ENCODE results near the gene PPP6R3. TPM values are rescaled to one million over a fixed set of nuclear protein-coding genes. Genes with fewer than 3 reads are reported as not detected.

Gene PPP6R3
- total and polyA plus RNA-seq, 10 of the 15 experiments (the other 5 are each of a cell fraction or from before 2014, with no cell fraction given), result 12.4 to 123 (median 74.1) TPM

DNA sequence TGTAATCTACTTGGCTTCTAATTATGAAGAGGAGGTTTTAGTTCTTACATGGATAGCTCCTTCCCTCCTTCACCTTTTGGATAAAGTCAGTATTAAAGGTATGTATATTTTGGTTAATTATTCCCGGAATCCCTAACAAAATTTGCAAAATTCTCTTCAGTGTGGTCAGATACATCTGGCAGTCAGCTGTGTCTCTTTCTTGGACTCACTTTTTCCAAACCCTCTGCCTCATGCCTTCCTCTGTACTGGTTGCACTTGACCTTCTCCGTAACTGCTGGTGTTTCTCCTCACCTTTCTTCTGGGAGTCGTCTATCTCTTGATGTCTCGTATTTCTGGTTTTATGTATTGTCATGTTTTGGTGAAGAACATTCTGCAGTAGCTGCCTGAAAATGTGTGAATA is 62.5 kb downstream of the PPP6R3 start:
- H3K9ac ChIP-seq (ENCODE audit: control insufficient read depth, insufficient read depth, low read length), result no peak overlapping the region
- ATAC-seq (no peak), DNase-seq (ENCODE audit: low read depth, low spot score) (no peak), FAIRE-seq (no peak)
- intact Hi-C loops (cut with micrococcal nuclease; ENCODE audit: unreplicated experiment), result no loop called here
- RAD21 ChIA-PET (ENCODE audit: unreplicated experiment), result no interaction called here
- no peak overlapping the region for H2AFZ ChIP-seq (ENCODE audit: control insufficient read depth, low read depth, low read length)
- CTCF ChIA-PET, result no interaction called here
- no peaks in the 10 kb centered on the region for H3K9me3 ChIP-seq (replicated peaks; ENCODE audit: control insufficient read depth, insufficient read depth, low read length)
- 94% methylated on average over 4 of the region's 4 CpGs for WGBS (ENCODE audit: insufficient coverage, insufficient replicate concordance, low lambda C conversion rate, missing lambda C conversion rate)
- SMC1A ChIA-PET (ENCODE audit: uncharacterized antibody, unreplicated experiment), result interaction anchor here (1.0 to 2.5 kb wide), 6 partner anchors 8 to 61 kb away, joined by 3 to 11 read pairs (median 6); no protein-coding TSS in a partner anchor
- BruUV-seq (replicated peaks), result no TSS peak
- in situ Hi-C loops (cut with MboI), result no loop called here
- H3K27me3 ChIP-seq (replicated peaks in 1 of 2; ENCODE audit: control insufficient read depth in 2 of 2, insufficient read depth in 2 of 2, low read length in 1 of 2), result no peaks in the 10 kb centered on the region
- peaks cover 11% of the 10 kb centered on the region for H3K79me2 ChIP-seq (ENCODE audit: control insufficient read depth, insufficient read depth, low read length)
- POLR2A ChIA-PET, result no interaction called here
- TF ChIP-seq TARDBP (IDR thresholded peaks at IDR 0.05; ENCODE audit: borderline replicate concordance), result no peak
- TF ChIP-seq, protein P1, sequence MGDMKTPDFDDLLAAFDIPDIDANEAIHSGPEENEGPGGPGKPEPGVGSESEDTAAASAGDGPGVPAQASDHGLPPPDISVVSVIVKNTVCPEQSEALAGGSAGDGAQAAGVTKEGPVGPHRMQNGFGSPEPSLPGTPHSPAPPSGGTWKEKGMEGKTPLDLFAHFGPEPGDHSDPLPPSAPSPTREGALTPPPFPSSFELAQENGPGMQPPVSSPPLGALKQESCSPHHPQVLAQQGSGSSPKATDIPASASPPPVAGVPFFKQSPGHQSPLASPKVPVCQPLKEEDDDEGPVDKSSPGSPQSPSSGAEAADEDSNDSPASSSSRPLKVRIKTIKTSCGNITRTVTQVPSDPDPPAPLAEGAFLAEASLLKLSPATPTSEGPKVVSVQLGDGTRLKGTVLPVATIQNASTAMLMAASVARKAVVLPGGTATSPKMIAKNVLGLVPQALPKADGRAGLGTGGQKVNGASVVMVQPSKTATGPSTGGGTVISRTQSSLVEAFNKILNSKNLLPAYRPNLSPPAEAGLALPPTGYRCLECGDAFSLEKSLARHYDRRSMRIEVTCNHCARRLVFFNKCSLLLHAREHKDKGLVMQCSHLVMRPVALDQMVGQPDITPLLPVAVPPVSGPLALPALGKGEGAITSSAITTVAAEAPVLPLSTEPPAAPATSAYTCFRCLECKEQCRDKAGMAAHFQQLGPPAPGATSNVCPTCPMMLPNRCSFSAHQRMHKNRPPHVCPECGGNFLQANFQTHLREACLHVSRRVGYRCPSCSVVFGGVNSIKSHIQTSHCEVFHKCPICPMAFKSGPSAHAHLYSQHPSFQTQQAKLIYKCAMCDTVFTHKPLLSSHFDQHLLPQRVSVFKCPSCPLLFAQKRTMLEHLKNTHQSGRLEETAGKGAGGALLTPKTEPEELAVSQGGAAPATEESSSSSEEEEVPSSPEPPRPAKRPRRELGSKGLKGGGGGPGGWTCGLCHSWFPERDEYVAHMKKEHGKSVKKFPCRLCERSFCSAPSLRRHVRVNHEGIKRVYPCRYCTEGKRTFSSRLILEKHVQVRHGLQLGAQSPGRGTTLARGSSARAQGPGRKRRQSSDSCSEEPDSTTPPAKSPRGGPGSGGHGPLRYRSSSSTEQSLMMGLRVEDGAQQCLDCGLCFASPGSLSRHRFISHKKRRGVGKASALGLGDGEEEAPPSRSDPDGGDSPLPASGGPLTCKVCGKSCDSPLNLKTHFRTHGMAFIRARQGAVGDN (IDR thresholded peaks at IDR 0.05), result no peak
- no peak for TF ChIP-seq MTA2 (IDR thresholded peaks at IDR 0.05; ENCODE audit: low read depth)
- no peak for TF ChIP-seq RAD51 (IDR thresholded peaks at IDR 0.05)
- no peak for TF ChIP-seq WRNIP1 (IDR thresholded peaks at IDR 0.05; ENCODE audit: borderline replicate concordance, low read depth, low read length)
- TF ChIP-seq, protein P2, sequence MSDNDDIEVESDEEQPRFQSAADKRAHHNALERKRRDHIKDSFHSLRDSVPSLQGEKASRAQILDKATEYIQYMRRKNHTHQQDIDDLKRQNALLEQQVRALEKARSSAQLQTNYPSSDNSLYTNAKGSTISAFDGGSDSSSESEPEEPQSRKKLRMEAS (IDR thresholded peaks at IDR 0.05; ENCODE audit: low read depth, low read length), result no peak
- TF ChIP-seq SPI1 (IDR thresholded peaks at IDR 0.05; ENCODE audit: borderline replicate concordance, insufficient read depth, low read depth, low read length), result no peak
- no peak for TF ChIP-seq CREM (IDR thresholded peaks at IDR 0.05; ENCODE audit: low read depth)
- no peak for TF ChIP-seq IKZF1 (conservative IDR thresholded peaks at IDR 0.05)
- TF ChIP-seq ZZZ3 (IDR thresholded peaks at IDR 0.05; ENCODE audit: control insufficient read depth, insufficient read length, low read depth), result no peak
- no peak for TF ChIP-seq SRF (IDR thresholded peaks at IDR 0.05; ENCODE audit: low read depth in 2 of 2, low read length in 2 of 2)
- no peak for TF ChIP-seq SIN3A (IDR thresholded peaks at IDR 0.05; ENCODE audit: low read depth, low read length)
- TF ChIP-seq NFYB (IDR thresholded peaks at IDR 0.05; ENCODE audit: insufficient read depth, low read depth, low read length), result no peak
- TF ChIP-seq ZNF217 (IDR thresholded peaks at IDR 0.05), result no peak
- no peak for TF ChIP-seq KDM1A (IDR thresholded peaks at IDR 0.05; ENCODE audit: borderline replicate concordance)
- TF ChIP-seq SREBF2 (IDR thresholded peaks at IDR 0.05; ENCODE audit: low read length), result no peak
- no peak for TF ChIP-seq GABPA (IDR thresholded peaks at IDR 0.05; ENCODE audit: low read depth)
- no peak for TF ChIP-seq TCF12 (IDR thresholded peaks at IDR 0.05; ENCODE audit: low read depth, low read length)
- TF ChIP-seq, protein P3, sequence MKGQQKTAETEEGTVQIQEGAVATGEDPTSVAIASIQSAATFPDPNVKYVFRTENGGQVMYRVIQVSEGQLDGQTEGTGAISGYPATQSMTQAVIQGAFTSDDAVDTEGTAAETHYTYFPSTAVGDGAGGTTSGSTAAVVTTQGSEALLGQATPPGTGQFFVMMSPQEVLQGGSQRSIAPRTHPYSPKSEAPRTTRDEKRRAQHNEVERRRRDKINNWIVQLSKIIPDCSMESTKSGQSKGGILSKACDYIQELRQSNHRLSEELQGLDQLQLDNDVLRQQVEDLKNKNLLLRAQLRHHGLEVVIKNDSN (IDR thresholded peaks at IDR 0.05; ENCODE audit: borderline replicate concordance, extremely low read length, insufficient read depth, low read depth, low read length), result no peak
- peaks cover 15 to 50% of the 10 kb centered on the region in 2 experiments for H3K36me3 ChIP-seq (ENCODE audit: control insufficient read depth in 2 of 2, insufficient read depth in 2 of 2, low read length in 1 of 2)
- no peak overlapping the region for H3K4me3 ChIP-seq
- no peaks in the 10 kb centered on the region; the same call in none of the 2 replicates for H4K20me1 ChIP-seq (ENCODE audit: control insufficient read depth, insufficient read depth)
- no peak overlapping the region for H3K27ac ChIP-seq (ENCODE audit: control insufficient read depth, insufficient read depth)
- H3K4me1 ChIP-seq (ENCODE audit: control insufficient read depth, insufficient read depth, low read length), result no peaks in the 10 kb centered on the region; the same call in 1 of the 2 replicates
- no peak overlapping the region for H3K4me2 ChIP-seq (ENCODE audit: control insufficient read depth, insufficient read depth)
